ENCODE data around the gene UGT1A6.

The UGT1A6 gene

GRCh38 chr2:233819884-233820773, 127.4 kb downstream of the UGT1A6 start:
- no peak for DNase-seq (ENCODE audit: low read depth in 2 of 2)

GRCh38 chr2:233820774-233821105, 128.1 kb downstream of the UGT1A6 start:
- no peak for DNase-seq (ENCODE audit: low read depth in 2 of 2)

GRCh38 chr2:233821196-233821595, 128.5 kb downstream of the UGT1A6 start:
- no peak for DNase-seq (ENCODE audit: low read depth in 2 of 2)

GRCh38 chr2:233821709-233822100, 129.0 kb downstream of the UGT1A6 start:
- DNase-seq (ENCODE audit: low read depth in 2 of 2), result no peak

- DNase-seq (ENCODE audit: low read depth in 2 of 2), result no peak
Observed at GRCh38 chr2:233822101-233822771, 129.5 kb downstream of the UGT1A6 start.
